ENCODE data around the gene SCYL2. TPM values are rescaled to one million over a fixed set of nuclear protein-coding genes. Genes with fewer than 3 reads are reported as not detected.

The SCYL2 gene
- total and polyA plus RNA-seq, 2 donors from 2014 or later: 10.3 to 41.7 TPM

GRCh38 chr12:100384559-100384935, 117.6 kb downstream of the SCYL2 start:
- H3K4me1 ChIP-seq (ENCODE audit: control insufficient read depth in 2 of 3, insufficient read depth in 2 of 3, low read depth in 1 of 3, low read length in 3 of 3): no peaks in the 10 kb centered on the region
- no peak for FAIRE-seq
- intact Hi-C loops (cut with DNase I): no loop called here
- no peaks in the 10 kb centered on the region for H3K36me3 ChIP-seq (ENCODE audit: control insufficient read depth in 2 of 3, insufficient read depth in 3 of 3, low read length in 3 of 3)
- H3K9me3 ChIP-seq (ENCODE audit: control insufficient read depth in 2 of 3, insufficient read depth in 1 of 3, low read length in 3 of 3): no peaks in the 10 kb centered on the region
- no peak overlapping the region for H3K4me3 ChIP-seq (ENCODE audit: low read length in 3 of 3)
- no peak for TF ChIP-seq CTCF (IDR thresholded peaks at IDR 0.05; ENCODE audit: borderline replicate concordance, extremely low read depth, insufficient read depth)
- H3K27ac ChIP-seq (ENCODE audit: low read depth in 2 of 2, low read length in 2 of 2): no peak overlapping the region
- no peaks in the 10 kb centered on the region for H3K27me3 ChIP-seq (ENCODE audit: control insufficient read depth, insufficient read depth, low read length)
- H3K9ac ChIP-seq (ENCODE audit: low read length in 3 of 3): no peak overlapping the region
- no peak for DNase-seq

GRCh38 chr12:100388382-100388781, 121.4 kb downstream of the SCYL2 start:
- TF ChIP-seq CTCF (IDR thresholded peaks at IDR 0.05; ENCODE audit: borderline replicate concordance, extremely low read depth, insufficient read depth): no peak
- H3K9me3 ChIP-seq (ENCODE audit: control insufficient read depth in 2 of 3, insufficient read depth in 1 of 3, low read length in 3 of 3): no peaks in the 10 kb centered on the region
- no peak for DNase-seq
- no peak overlapping the region for H3K27ac ChIP-seq (ENCODE audit: low read depth in 2 of 2, low read length in 2 of 2)
- no peak overlapping the region for H3K9ac ChIP-seq (ENCODE audit: low read length in 3 of 3)
- no peak overlapping the region for H3K4me3 ChIP-seq (ENCODE audit: low read length in 3 of 3)
- intact Hi-C loops (cut with DNase I): no loop called here
- no peaks in the 10 kb centered on the region for H3K27me3 ChIP-seq (ENCODE audit: control insufficient read depth, insufficient read depth, low read length)
- FAIRE-seq: no peak
- no peaks in the 10 kb centered on the region for H3K36me3 ChIP-seq (ENCODE audit: control insufficient read depth in 2 of 3, insufficient read depth in 3 of 3, low read length in 3 of 3)
- H3K4me1 ChIP-seq (ENCODE audit: control insufficient read depth in 2 of 3, insufficient read depth in 2 of 3, low read depth in 1 of 3, low read length in 3 of 3): no peaks in the 10 kb centered on the region

Other genes starting within 250 kb of the SCYL2 start
- gene BLTP3B, start 124.3 kb upstream of the SCYL2 start, total RNA-seq: 18.3 TPM
- 9.3 TPM for gene BLTP3B, start 124.3 kb upstream of the SCYL2 start, polyA plus RNA-seq (ENCODE audit: insufficient read depth, low read depth, low replicate concordance)
- 29.2 TPM for gene ACTR6, start 66.4 kb upstream of the SCYL2 start, total RNA-seq
- 23.1 TPM for gene ACTR6, start 66.4 kb upstream of the SCYL2 start, polyA plus RNA-seq (ENCODE audit: insufficient read depth, low read depth, low replicate concordance)
- 1.4 TPM for gene DEPDC4, start 98 bp upstream of the SCYL2 start, total RNA-seq
- 1.1 TPM for gene DEPDC4, start 98 bp upstream of the SCYL2 start, polyA plus RNA-seq (ENCODE audit: insufficient read depth, low read depth, low replicate concordance)
- gene SLC17A8, start 89.9 kb downstream of the SCYL2 start, total RNA-seq: 0.16 TPM
- gene SLC17A8, start 89.9 kb downstream of the SCYL2 start, polyA plus RNA-seq (ENCODE audit: insufficient read depth, low read depth, low replicate concordance): 0.09 TPM
- gene NR1H4, start 206.7 kb downstream of the SCYL2 start, total RNA-seq: 42.2 TPM
- 62.6 TPM for gene NR1H4, start 206.7 kb downstream of the SCYL2 start, polyA plus RNA-seq (ENCODE audit: insufficient read depth, low read depth, low replicate concordance)

Measured in kidney (tissue), 14 donors.